Liver (tissue), 9 donors: Measurements from ENCODE around the gene RAPGEF1. TPM values are rescaled to one million over a fixed set of nuclear protein-coding genes. Genes with fewer than 3 reads are reported as not detected.

Experiments
- DNase-seq: peaks from one replicate; pipeline ENCODE4 v3.0.0-alpha.2; 2017; ENCODE audit warnings: low spot score
- H3K27ac ChIP-seq, 2 donors: one replicate each; pipeline ENCODE4 v1.7.0; 2013; ENCODE audit warnings: inconsistent platforms in 2 of 2, low read length in 2 of 2, control low read depth in 1 of 2, low read depth in 1 of 2, mild to moderate bottlenecking in 1 of 2
- H3K27me3 ChIP-seq, 4 donors: one replicate each; pipeline versions ENCODE4 v1.6.1 to v1.7.0; 2013; ENCODE audit warnings: low read length in 3 of 4, inconsistent platforms in 1 of 4, mild to moderate bottlenecking in 1 of 4, moderate library complexity in 1 of 4; ENCODE audit not compliant: control insufficient read depth in 4 of 4, insufficient read depth in 4 of 4
- H3K36me3 ChIP-seq, 4 donors: one replicate each; pipeline versions ENCODE4 v1.6.1 to v1.7.0; 2013; ENCODE audit warnings: low read length in 3 of 4, mild to moderate bottlenecking in 3 of 4, low read depth in 1 of 4, moderate library complexity in 1 of 4; ENCODE audit not compliant: control insufficient read depth in 4 of 4, insufficient read depth in 3 of 4
- H3K4me1 ChIP-seq, 4 donors: one replicate each; pipeline versions ENCODE4 v1.6.1 to v1.7.0; 2013; ENCODE audit warnings: low read length in 3 of 4, mild to moderate bottlenecking in 3 of 4, moderate library complexity in 1 of 4; ENCODE audit not compliant: control insufficient read depth in 4 of 4, insufficient read depth in 4 of 4
- H3K4me3 ChIP-seq, 3 donors: one replicate each; pipeline versions ENCODE4 v1.6.1 to v1.7.0; 2013; ENCODE audit warnings: low read length in 3 of 3, control low read depth in 1 of 3, low read depth in 1 of 3, mild to moderate bottlenecking in 1 of 3
- H3K9ac ChIP-seq, 2 donors: one replicate each; pipeline ENCODE4 v1.7.0; 2013; ENCODE audit warnings: low read length in 2 of 2, mild to moderate bottlenecking in 2 of 2, moderate library complexity in 2 of 2, control low read depth in 1 of 2, low read depth in 1 of 2
- H3K9me3 ChIP-seq, 4 donors: one replicate each; pipeline versions ENCODE4 v1.6.1 to v1.7.0; 2013; ENCODE audit warnings: low read length in 3 of 4; ENCODE audit not compliant: control insufficient read depth in 4 of 4
- CTCF ChIP-seq: fragments of 150-350 bp; IDR thresholded peaks from 2 replicates; pipeline ENCODE4 v1.5.1; 2017; ENCODE audit warnings: improper control_type of control experiment, low read depth, low read length; ENCODE audit not compliant: missing input control
- EGR1 ChIP-seq, 2 donors: IDR thresholded peaks; 2 replicates each; pipeline ENCODE4 v1.6.1; 2016 to 2018; ENCODE audit warnings: antibody characterized with exemption in 2 of 2, low read depth in 2 of 2
- FOXA1 ChIP-seq: IDR thresholded peaks from 2 replicates; pipeline ENCODE4 v1.6.1; 2016; ENCODE audit warnings: antibody characterized with exemption
- FOXA2 ChIP-seq: IDR thresholded peaks from 2 replicates; pipeline ENCODE4 v1.6.1; 2016; ENCODE audit warnings: antibody characterized with exemption
- GABPA ChIP-seq, 2 donors: IDR thresholded peaks in 1 of 2; conservative IDR thresholded peaks in 1 of 2; 2 replicates each; pipeline ENCODE4 v1.6.1; 2016; ENCODE audit warnings: antibody characterized with exemption in 2 of 2, mild to moderate bottlenecking in 1 of 2, moderate library complexity in 1 of 2
- HNF4A ChIP-seq, 2 donors: conservative IDR thresholded peaks; 2 replicates each; pipeline ENCODE4 v1.6.1; 2016; ENCODE audit warnings: antibody characterized with exemption in 2 of 2, mild to moderate bottlenecking in 2 of 2
- HNF4G ChIP-seq: IDR thresholded peaks from 2 replicates; pipeline ENCODE4 v1.6.1; 2016; ENCODE audit warnings: antibody characterized with exemption
- JUND ChIP-seq, 2 donors: IDR thresholded peaks; 2 replicates each; pipeline ENCODE4 v1.6.1; 2016; ENCODE audit warnings: antibody characterized with exemption in 2 of 2
- MAX ChIP-seq: IDR thresholded peaks from 2 replicates; pipeline ENCODE4 v1.6.1; 2016; ENCODE audit warnings: antibody characterized with exemption
- NR2F2 ChIP-seq: IDR thresholded peaks from 2 replicates; pipeline ENCODE4 v1.6.1; 2016; ENCODE audit warnings: antibody characterized with exemption
- RAD21 ChIP-seq, 2 donors: IDR thresholded peaks; 2 replicates each; pipeline ENCODE4 v1.6.1; 2016; ENCODE audit warnings: antibody characterized with exemption in 2 of 2, mild to moderate bottlenecking in 2 of 2
- REST ChIP-seq: IDR thresholded peaks from 2 replicates; pipeline ENCODE4 v1.6.1; 2016; ENCODE audit warnings: antibody characterized with exemption, mild to moderate bottlenecking
- RXRA ChIP-seq, 2 donors: IDR thresholded peaks; 2 replicates each; pipeline ENCODE4 v1.6.1; 2017 to 2018; ENCODE audit warnings: antibody characterized with exemption in 2 of 2, mild to moderate bottlenecking in 1 of 2
- SP1 ChIP-seq: IDR thresholded peaks from 2 replicates; pipeline ENCODE4 v1.6.1; 2018; ENCODE audit warnings: antibody characterized with exemption, mild to moderate bottlenecking
- TAF1 ChIP-seq: conservative IDR thresholded peaks from 2 replicates; pipeline ENCODE4 v1.6.1; 2016; ENCODE audit warnings: antibody characterized with exemption, mild to moderate bottlenecking
- YY1 ChIP-seq: IDR thresholded peaks from 2 replicates; pipeline ENCODE4 v1.6.1; 2016; ENCODE audit warnings: antibody characterized with exemption, mild to moderate bottlenecking
- WGBS: extraction: QIAGEN DNeasy Blood & Tissue Kit; methylation state at CpG from one replicate; pipeline ENCODE4 v1.1.7; 2013; 5-methylcytosine and 5-hydroxymethylcytosine counted together
- polyA plus RNA-seq, 2 donors: library from polyadenylated mRNA; stranded (reverse) in 1 of 2; unstranded in 1 of 2; fragments of 200-250 nt in 1 of 2; fragments of >200 nt in 1 of 2; fragmentation: Nextera tagmentation in 1 of 2; extraction: Ambion mirVana in 1 of 2; gene quantifications; one replicate each; pipeline versions ENCODE4 v1.2.1 to v1.2.3, GENCODE V29; 2013 to 2015
- total RNA-seq, 2 donors: library from RNA; depleted of rRNA; stranded (reverse); fragments of >200 nt; gene quantifications; one replicate each; pipeline ENCODE4 v1.2.3, GENCODE V29; 2014
- TF ChIP-seq, protein P1 (sequence below): IDR thresholded peaks from 2 replicates; pipeline ENCODE4 v1.6.1; 2016; ENCODE audit warnings: antibody characterized with exemption
- donor health status: healthy.
- donor health status: healthy.
- donor health status: healthy.
- donor health status: healthy.
- donor health status: healthy.

The RAPGEF1 gene
- total and polyA plus RNA-seq, 4 donors, result 5.6 to 19.7 (median 16.8) TPM

DNA sequence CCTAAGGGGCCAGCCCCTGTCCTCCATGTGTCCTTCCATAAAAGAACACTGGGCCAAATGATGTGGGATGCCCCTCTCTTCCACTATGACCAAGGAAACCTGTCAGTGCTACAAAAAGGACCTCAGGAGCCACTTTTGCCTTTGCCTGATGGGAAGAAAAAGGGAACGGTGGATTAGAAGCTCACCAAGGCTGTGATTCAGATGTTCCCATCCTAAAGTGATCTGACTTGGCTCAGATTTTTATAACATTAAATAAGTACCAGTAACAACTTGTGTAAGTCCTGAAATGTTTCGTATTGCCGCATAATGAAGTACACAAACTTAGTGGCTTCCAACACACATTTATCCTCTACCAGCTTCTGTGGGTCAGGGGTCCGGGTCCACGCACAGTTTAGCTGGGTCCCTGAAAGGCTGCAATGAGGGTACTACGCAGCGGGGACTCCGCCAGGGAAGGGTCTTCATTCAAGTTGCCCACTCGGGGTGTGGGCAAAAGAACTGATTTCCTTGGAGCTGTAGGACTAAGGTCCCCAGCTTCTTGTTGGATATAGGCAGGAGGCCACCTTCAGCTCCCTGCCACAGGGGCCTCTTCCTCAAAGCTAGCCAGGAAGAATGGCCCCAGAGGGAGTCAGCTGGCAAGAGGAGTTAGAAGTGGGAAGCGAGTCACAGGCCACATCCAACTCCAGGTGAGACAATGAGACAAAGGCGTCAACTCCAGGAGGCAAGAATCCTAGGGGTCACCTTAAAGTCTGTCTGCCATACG lies 60.4 kb downstream of the RAPGEF1 start (continued):
- TF ChIP-seq EGR1 (IDR thresholded peaks at IDR 0.05; ENCODE audit: low read depth in 2 of 2), result no peak

DNA sequence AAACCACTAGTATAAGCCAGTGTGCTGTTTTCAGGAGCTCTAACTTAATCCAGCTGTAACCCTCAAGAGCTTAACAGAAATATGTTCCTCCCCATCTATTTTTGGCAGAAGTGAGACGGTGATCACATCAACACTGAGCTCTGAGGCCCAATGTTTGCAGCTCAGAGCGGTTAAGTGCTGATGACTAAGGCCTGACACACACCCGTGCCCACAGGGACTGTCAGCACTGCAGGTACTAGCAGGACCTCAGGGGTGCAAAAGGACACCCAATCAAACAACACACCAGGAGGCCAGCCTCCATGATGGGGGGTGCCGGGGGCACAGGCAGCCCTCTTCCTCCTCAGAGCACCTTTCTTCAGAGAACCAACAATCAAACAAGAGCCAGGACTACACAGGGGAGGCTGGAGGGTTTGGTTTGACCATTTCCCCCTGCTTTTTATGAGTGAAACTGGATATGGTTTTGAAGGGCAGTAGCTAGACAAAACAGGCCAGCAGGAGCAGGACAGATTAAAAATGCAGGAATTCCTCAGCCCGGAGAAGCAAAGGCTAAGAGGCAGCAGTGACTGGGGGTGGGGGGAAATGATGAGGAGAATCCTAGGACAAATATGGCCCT lies 61.3 kb downstream of the RAPGEF1 start:
- H3K4me1 ChIP-seq, result peaks cover 14 to 30% (median 23%) of the 10 kb centered on the region in 4 donors
- peak overlapping the region; percentile 55 to 67 for H3K27ac ChIP-seq
- H3K36me3 ChIP-seq, result no peaks in the 10 kb centered on the region
- H3K27me3 ChIP-seq, result no peaks in the 10 kb centered on the region
- H3K4me3 ChIP-seq, result no peak overlapping the region
- no peak for DNase-seq
- no peak overlapping the region for H3K9ac ChIP-seq
- no peak for TF ChIP-seq EGR1 (IDR thresholded peaks at IDR 0.05; ENCODE audit: low read depth in 2 of 2)
- TF ChIP-seq JUND (IDR thresholded peaks at IDR 0.05), result peak in 1 of 2 donors; percentile 25
- TF ChIP-seq TAF1, result no peak
- no peak for TF ChIP-seq RAD21 (IDR thresholded peaks at IDR 0.05)
- TF ChIP-seq SP1, result peak; percentile 4
- no peak for TF ChIP-seq FOXA1
- no peak for TF ChIP-seq HNF4A (conservative IDR thresholded peaks at IDR 0.05)
- no peak for TF ChIP-seq REST
- TF ChIP-seq, protein P1, sequence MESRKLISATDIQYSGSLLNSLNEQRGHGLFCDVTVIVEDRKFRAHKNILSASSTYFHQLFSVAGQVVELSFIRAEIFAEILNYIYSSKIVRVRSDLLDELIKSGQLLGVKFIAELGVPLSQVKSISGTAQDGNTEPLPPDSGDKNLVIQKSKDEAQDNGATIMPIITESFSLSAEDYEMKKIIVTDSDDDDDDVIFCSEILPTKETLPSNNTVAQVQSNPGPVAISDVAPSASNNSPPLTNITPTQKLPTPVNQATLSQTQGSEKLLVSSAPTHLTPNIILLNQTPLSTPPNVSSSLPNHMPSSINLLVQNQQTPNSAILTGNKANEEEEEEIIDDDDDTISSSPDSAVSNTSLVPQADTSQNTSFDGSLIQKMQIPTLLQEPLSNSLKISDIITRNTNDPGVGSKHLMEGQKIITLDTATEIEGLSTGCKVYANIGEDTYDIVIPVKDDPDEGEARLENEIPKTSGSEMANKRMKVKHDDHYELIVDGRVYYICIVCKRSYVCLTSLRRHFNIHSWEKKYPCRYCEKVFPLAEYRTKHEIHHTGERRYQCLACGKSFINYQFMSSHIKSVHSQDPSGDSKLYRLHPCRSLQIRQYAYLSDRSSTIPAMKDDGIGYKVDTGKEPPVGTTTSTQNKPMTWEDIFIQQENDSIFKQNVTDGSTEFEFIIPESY, result no peak
- WGBS, result 69% methylated on average over 5 of the region's 5 CpGs
- H3K9me3 ChIP-seq, result no peaks in the 10 kb centered on the region

GRCh38 chr9:131677444-131678180 lies 62.3 kb downstream of the RAPGEF1 start:
- Histone ChIP-seq H3K4me1 (peaks cover 14 to 30% (median 23%) of the 10 kb centered on the region in 4 donors), H3K9ac (peak overlapping the region in 1 of 2 donors; percentile 82), H3K4me3 (no peak overlapping the region), H3K27ac (peak overlapping the region; percentile 55 to 67), H3K27me3 (no peaks in the 10 kb centered on the region), H3K9me3 (no peaks in the 10 kb centered on the region), H3K36me3 (no peaks in the 10 kb centered on the region)
- TF ChIP-seq RAD21 (IDR thresholded peaks at IDR 0.05) (peak in 1 of 2 donors; percentile 31), YY1 (peak; percentile 69), FOXA2 (no peak), CTCF (no peak), RXRA (IDR thresholded peaks at IDR 0.05) (peak in 1 of 2 donors; percentile 18), GABPA (IDR thresholded peaks at IDR 0.05 in 1 of 2, conservative IDR thresholded peaks at IDR 0.05 in 1 of 2) (no peak), NR2F2 (peak; percentile 3), HNF4G (no peak), MAX (no peak), TAF1 (no peak), HNF4A (conservative IDR thresholded peaks at IDR 0.05) (peak in 1 of 2 donors; percentile 51), SP1 (no peak)
- TF ChIP-seq, protein P1, result no peak
- no peak for DNase-seq
- 44% methylated on average over 9 of the region's 9 CpGs for WGBS
